K562 (cell line): ENCODE measurements around the gene ADAMTS2. TPM values are rescaled to one million over a fixed set of nuclear protein-coding genes. Genes with fewer than 3 reads are reported as not detected.

Experiments used
- ATAC-seq: fragments of 200-7000 bp; cut with Tn5 transposase; 3 replicates; pipeline ENCODE4 v1.9.1; 2020; ENCODE audit warnings: moderate library complexity
- BruUV-seq: library from RNA; stranded (reverse); fragments of 400-500 nt; replicated peaks from 2 replicates; lab custom pipeline; 2021; lab: Mats Ljungman, UMichigan
- CTCF ChIA-PET: fragments of 300-600 bp; formaldehyde crosslinking; extraction: SDS; loops from one replicate; lab custom pipeline; 2021; ENCODE audit warnings: low intra/inter-chr PET ratio; lab: Yijun Ruan, JAX
- POLR2A ChIA-PET: fragments of 300-600, 350-650 bp; sonication (Branson Sonifier 250); formaldehyde crosslinking; extraction: SDS; loops from one replicate; lab custom pipeline; 2021; ENCODE audit warnings: antibody characterized with exemption, inconsistent platforms; lab: Yijun Ruan, JAX
- DNase-seq, 4 experiments: peaks; one replicate each; pipeline versions ENCODE4 v3.0.0 to v3.0.0-alpha.2; 2011 to 2018; ENCODE audit warnings: low spot score in 3 of 4, mixed read lengths in 3 of 4; ENCODE audit errors: extremely low read depth in 1 of 4
- FAIRE-seq: peaks from 2 replicates; lab custom pipeline; 2011; peaks lifted over from hg19 to GRCh38; lab: Jason Lieb, UNC
- H2AFZ ChIP-seq: 2 replicates; pipeline ENCODE4 v1.6.0; 2011; ENCODE audit warnings: low read depth, low read length, control low read depth, inconsistent platforms
- H3K27ac ChIP-seq: fragments of 200-600 bp; 3 replicates; pipeline ENCODE4 v1.8.0; 2011; ENCODE audit warnings: low read depth, mild to moderate bottlenecking, control low read depth, inconsistent platforms, low read length, moderate library complexity, mixed read lengths; ENCODE audit errors: extremely low read depth
- H3K27me3 ChIP-seq, 2 experiments: fragments of 300-600 bp in 1 of 2; 2 replicates in 1 of 2; 3 replicates in 1 of 2; pipeline versions ENCODE4 v1.6.0 to v1.8.0; 2011; ENCODE audit warnings: inconsistent platforms in 2 of 2, low read length in 2 of 2, mild to moderate bottlenecking in 1 of 2, mixed read lengths in 1 of 2, moderate library complexity in 1 of 2; ENCODE audit not compliant: control insufficient read depth in 2 of 2, insufficient read depth in 2 of 2
- H3K36me3 ChIP-seq: fragments of 300-600 bp; 3 replicates; pipeline ENCODE4 v1.8.0; 2011; ENCODE audit warnings: mild to moderate bottlenecking, low read length, inconsistent platforms; ENCODE audit not compliant: control insufficient read depth, insufficient read depth
- H3K4me1 ChIP-seq, 2 experiments: fragments of 200-600 bp in 1 of 2; replicated peaks in 1 of 2; 2 replicates in 1 of 2; 3 replicates in 1 of 2; pipeline versions ENCODE4 v1.5.1 to v1.8.0; 2011; ENCODE audit warnings: inconsistent platforms in 2 of 2, low read length in 2 of 2, mild to moderate bottlenecking in 1 of 2, mixed read lengths in 1 of 2, moderate library complexity in 1 of 2; ENCODE audit not compliant: control insufficient read depth in 2 of 2, insufficient read depth in 2 of 2
- H3K4me2 ChIP-seq: 2 replicates; pipeline ENCODE4 v1.6.1; 2011; ENCODE audit warnings: low read length, control low read depth, inconsistent platforms, mixed read lengths; ENCODE audit not compliant: insufficient read depth
- H3K4me3 ChIP-seq: fragments of 200-600 bp; sonication (generic), shearing (Covaris generic); 2 replicates; pipeline ENCODE4 v1.5.1; 2016; ENCODE audit warnings: control low read depth, inconsistent platforms
- H3K79me2 ChIP-seq: fragments of 200-600 bp; 3 replicates; pipeline ENCODE4 v1.8.0; 2011; ENCODE audit warnings: low read length, inconsistent platforms; ENCODE audit not compliant: control insufficient read depth, insufficient read depth
- H3K9ac ChIP-seq, 2 experiments: 2 replicates each; pipeline versions ENCODE4 v1.6.0 to v1.6.1; 2011; ENCODE audit warnings: low read depth in 2 of 2, low read length in 2 of 2, control low read depth in 1 of 2, inconsistent platforms in 1 of 2, mild to moderate bottlenecking in 1 of 2, mixed read lengths in 1 of 2; ENCODE audit not compliant: insufficient read depth in 1 of 2
- H3K9me1 ChIP-seq: one replicate; pipeline ENCODE4 v1.6.0; 2011; ENCODE audit warnings: inconsistent platforms, mild to moderate bottlenecking, low read length, moderate library complexity; ENCODE audit not compliant: control insufficient read depth, insufficient read depth
- H3K9me3 ChIP-seq: replicated peaks from 2 replicates; pipeline ENCODE4 v1.5.1; 2011; ENCODE audit warnings: low read depth, low read length, inconsistent platforms; ENCODE audit not compliant: control insufficient read depth, insufficient read depth
- H4K20me1 ChIP-seq: replicated peaks from 2 replicates; pipeline ENCODE4 v1.6.1; 2011; ENCODE audit warnings: low read length, inconsistent platforms, mixed read lengths; ENCODE audit not compliant: control insufficient read depth, insufficient read depth
- CEBPB ChIP-seq: fragments of 450-650 bp; IDR thresholded peaks from 2 replicates; pipeline ENCODE4 v1.6.1; 2016; ENCODE audit warnings: missing genetic modification characterization, missing compliant biosample characterization
- ESRRB ChIP-seq: fragments of 250-450 bp; sonication (Bioruptor Pico); IDR thresholded peaks from 2 replicates; pipeline ENCODE4 v1.5.0; 2020; ENCODE audit warnings: mild to moderate bottlenecking, moderate library complexity, borderline replicate concordance
- HDAC3 ChIP-seq: fragments of 450-650 bp; IDR thresholded peaks from 2 replicates; pipeline ENCODE4 v1.6.1; 2018; ENCODE audit warnings: borderline replicate concordance, mild to moderate bottlenecking, moderate library complexity; ENCODE audit not compliant: partially characterized antibody
- KLF1 ChIP-seq: fragments of 450-650 bp; IDR thresholded peaks from 2 replicates; pipeline ENCODE4 v1.6.1; 2016; ENCODE audit warnings: missing genetic modification characterization, missing compliant biosample characterization
- PKNOX1 ChIP-seq: fragments of 450-650 bp; IDR thresholded peaks from 2 replicates; pipeline ENCODE4 v1.6.1; 2016
- POLR3G ChIP-seq: IDR thresholded peaks from 2 replicates; pipeline ENCODE4 v1.6.1; 2011; ENCODE audit not compliant: insufficient read length, insufficient replicate concordance; ENCODE audit errors: extremely low read depth
- RBM34 ChIP-seq: fragments of 200-400 bp; formaldehyde crosslinking; IDR thresholded peaks from 2 replicates; pipeline ENCODE4 v1.6.1; 2018; ENCODE audit warnings: low read length, borderline replicate concordance; ENCODE audit not compliant: insufficient read depth
- RCOR1 ChIP-seq, 2 experiments: IDR thresholded peaks; 2 replicates each; pipeline ENCODE4 v1.6.1; 2012; ENCODE audit warnings: low read depth in 2 of 2, low read length in 2 of 2, borderline replicate concordance in 1 of 2, improper control_type of control experiment in 1 of 2
- TBL1XR1 ChIP-seq, 2 experiments: IDR thresholded peaks; 2 replicates each; pipeline ENCODE4 v1.6.1; 2012; ENCODE audit warnings: improper control_type of control experiment in 2 of 2, low read length in 2 of 2, mild to moderate bottlenecking in 1 of 2
- XRCC3 ChIP-seq: fragments of 450-650 bp; IDR thresholded peaks from 2 replicates; pipeline ENCODE4 v1.6.1; 2017; ENCODE audit warnings: mild to moderate bottlenecking, moderate library complexity
- XRCC5 ChIP-seq: fragments of 200-400 bp; formaldehyde crosslinking; IDR thresholded peaks from 2 replicates; pipeline ENCODE4 v1.6.1; 2017; ENCODE audit warnings: low read depth, mild to moderate bottlenecking, low read length
- ZFP30 ChIP-seq: fragments of 250-450 bp; sonication (Bioruptor Pico); IDR thresholded peaks from 2 replicates; pipeline ENCODE4 v1.8.0; 2022; ENCODE audit warnings: moderate library complexity, mild to moderate bottlenecking, inconsistent platforms, borderline replicate concordance
- ZNF764 ChIP-seq: fragments of 250-450 bp; sonication (Bioruptor Pico); IDR thresholded peaks from 2 replicates; pipeline ENCODE4 v1.4.0; 2020; ENCODE audit warnings: low read depth, mild to moderate bottlenecking, moderate library complexity
- WGBS: fragments of 100-300 bp; shearing (Covaris generic); methylation state at CpG from one replicate; pipeline ENCODE4 v1.1.6; 2016; ENCODE audit warnings: low coverage, mixed read lengths; ENCODE audit not compliant: insufficient coverage; ENCODE audit errors: missing lambda C conversion rate; 5-methylcytosine and 5-hydroxymethylcytosine counted together
- in situ Hi-C: fragments of 300-500 bp; cut with MboI; formaldehyde crosslinking; loops from 4 replicates; pipeline ENCODE4 v1.15.0; 2018; ENCODE audit warnings: inconsistent platforms, mixed read lengths
- intact Hi-C: fragments of 100-400 bp; cut with micrococcal nuclease; formaldehyde crosslinking; loops from 2 replicates; pipeline ENCODE4 v1.14.2; 2022
- polyA plus RNA-seq, 8 experiments: library from polyadenylated mRNA; depleted of rRNA in 4 of 8; stranded (reverse) in 5 of 8; unstranded in 3 of 8; fragments of >200 nt; fragmentation: Nextera tagmentation in 2 of 8; fragmentation: Illumina TruSeq in 1 of 8; extraction: Ambion mirVana in 2 of 8; extraction: Trizol in 1 of 8; gene quantifications; 2 replicates each; pipeline versions ENCODE4 v1.2.1 to v1.2.3, GENCODE V29; 2011 to 2014; ENCODE audit warnings: inconsistent platforms in 1 of 8, missing spikeins in 1 of 8
- total RNA-seq, 7 experiments: library from RNA; depleted of rRNA in 6 of 7; stranded (reverse); fragments of >200 nt in 6 of 7; fragmentation: Illumina TruSeq in 2 of 7; extraction: Trizol in 2 of 7; gene quantifications; 2 replicates each; pipeline versions ENCODE4 v1.2.1 to v1.2.3, GENCODE V29; 2011 to 2021; ENCODE audit warnings: low replicate concordance in 1 of 7
- TF ChIP-seq, protein P1 (sequence below): fragments of 250-450 bp; sonication (Bioruptor Pico); IDR thresholded peaks from 2 replicates; pipeline ENCODE4 v1.4.0; 2020

ADAMTS2 gene
- total and polyA plus RNA-seq, 9 of the 15 experiments (the other 6 are each of a cell fraction or from before 2014, with no cell fraction given) = not detected

DNA sequence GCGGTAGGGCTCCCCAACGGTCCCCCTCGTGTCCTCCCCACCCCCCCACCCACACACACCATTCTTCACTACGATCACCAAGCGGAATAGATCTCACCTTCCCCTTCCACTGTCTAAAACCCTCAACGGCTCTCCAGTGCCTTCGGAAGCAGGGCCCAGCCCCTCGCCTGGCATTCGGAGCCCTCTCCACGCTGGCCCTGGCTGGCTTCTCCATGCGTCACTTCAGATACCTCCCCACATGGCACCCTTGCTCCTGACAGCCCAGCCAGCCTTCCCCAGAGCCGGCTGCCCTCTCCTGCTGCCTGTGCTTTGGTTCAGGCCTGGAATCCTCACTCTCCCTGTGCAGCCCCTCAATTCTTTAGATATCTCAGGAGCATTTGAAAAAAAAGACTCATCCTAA, 158.5 kb downstream of the ADAMTS2 start (continued):
- no peak for TF ChIP-seq PKNOX1
- TF ChIP-seq CEBPB = no peak
- TF ChIP-seq HDAC3 = no peak
- TF ChIP-seq POLR3G = no peak
- no peak for TF ChIP-seq ZNF764 (CRISPR knock-in tag)
- TF ChIP-seq TBL1XR1 (IDR thresholded peaks at IDR 0.05; ENCODE audit: low read length in 2 of 2) = no peak

- Histone ChIP-seq H3K4me2 (no peak overlapping the region), H3K9me1 (no peaks in the 10 kb centered on the region), H3K9me3 (no peaks in the 10 kb centered on the region), H3K4me1 (no peaks in the 10 kb centered on the region; a peak in 1 of 5 replicates), H3K27ac (no peak overlapping the region), H3K79me2 (no peaks in the 10 kb centered on the region), H4K20me1 (no peaks in the 10 kb centered on the region), H3K27me3 (peaks cover 0 to 51% of the 10 kb centered on the region in 2 experiments; a peak in 2 of 5 replicates), H3K4me3 (no peak overlapping the region), H2AFZ (no peak overlapping the region), H3K9ac (no peak overlapping the region), H3K36me3 (no peaks in the 10 kb centered on the region)
- DNase-seq (no peak), ATAC-seq (no peak), FAIRE-seq (no peak)
- WGBS = 1% methylated on average over 7 of the region's 8 CpGs
- intact Hi-C loops (no loop called here), in situ Hi-C loops (no loop called here)
- CTCF ChIA-PET = no interaction called here
- POLR2A ChIA-PET = interaction anchor here (1.3 kb wide), 1 partner anchor 16 kb away, joined by 3 read pairs; no protein-coding TSS in a partner anchor
- no TSS peak for BruUV-seq
- TF ChIP-seq POLR3G = no peak
- TF ChIP-seq RCOR1 (IDR thresholded peaks at IDR 0.05; ENCODE audit: borderline replicate concordance in 1 of 2, low read depth in 2 of 2, low read length in 2 of 2) = no peak
- TF ChIP-seq, protein P1, sequence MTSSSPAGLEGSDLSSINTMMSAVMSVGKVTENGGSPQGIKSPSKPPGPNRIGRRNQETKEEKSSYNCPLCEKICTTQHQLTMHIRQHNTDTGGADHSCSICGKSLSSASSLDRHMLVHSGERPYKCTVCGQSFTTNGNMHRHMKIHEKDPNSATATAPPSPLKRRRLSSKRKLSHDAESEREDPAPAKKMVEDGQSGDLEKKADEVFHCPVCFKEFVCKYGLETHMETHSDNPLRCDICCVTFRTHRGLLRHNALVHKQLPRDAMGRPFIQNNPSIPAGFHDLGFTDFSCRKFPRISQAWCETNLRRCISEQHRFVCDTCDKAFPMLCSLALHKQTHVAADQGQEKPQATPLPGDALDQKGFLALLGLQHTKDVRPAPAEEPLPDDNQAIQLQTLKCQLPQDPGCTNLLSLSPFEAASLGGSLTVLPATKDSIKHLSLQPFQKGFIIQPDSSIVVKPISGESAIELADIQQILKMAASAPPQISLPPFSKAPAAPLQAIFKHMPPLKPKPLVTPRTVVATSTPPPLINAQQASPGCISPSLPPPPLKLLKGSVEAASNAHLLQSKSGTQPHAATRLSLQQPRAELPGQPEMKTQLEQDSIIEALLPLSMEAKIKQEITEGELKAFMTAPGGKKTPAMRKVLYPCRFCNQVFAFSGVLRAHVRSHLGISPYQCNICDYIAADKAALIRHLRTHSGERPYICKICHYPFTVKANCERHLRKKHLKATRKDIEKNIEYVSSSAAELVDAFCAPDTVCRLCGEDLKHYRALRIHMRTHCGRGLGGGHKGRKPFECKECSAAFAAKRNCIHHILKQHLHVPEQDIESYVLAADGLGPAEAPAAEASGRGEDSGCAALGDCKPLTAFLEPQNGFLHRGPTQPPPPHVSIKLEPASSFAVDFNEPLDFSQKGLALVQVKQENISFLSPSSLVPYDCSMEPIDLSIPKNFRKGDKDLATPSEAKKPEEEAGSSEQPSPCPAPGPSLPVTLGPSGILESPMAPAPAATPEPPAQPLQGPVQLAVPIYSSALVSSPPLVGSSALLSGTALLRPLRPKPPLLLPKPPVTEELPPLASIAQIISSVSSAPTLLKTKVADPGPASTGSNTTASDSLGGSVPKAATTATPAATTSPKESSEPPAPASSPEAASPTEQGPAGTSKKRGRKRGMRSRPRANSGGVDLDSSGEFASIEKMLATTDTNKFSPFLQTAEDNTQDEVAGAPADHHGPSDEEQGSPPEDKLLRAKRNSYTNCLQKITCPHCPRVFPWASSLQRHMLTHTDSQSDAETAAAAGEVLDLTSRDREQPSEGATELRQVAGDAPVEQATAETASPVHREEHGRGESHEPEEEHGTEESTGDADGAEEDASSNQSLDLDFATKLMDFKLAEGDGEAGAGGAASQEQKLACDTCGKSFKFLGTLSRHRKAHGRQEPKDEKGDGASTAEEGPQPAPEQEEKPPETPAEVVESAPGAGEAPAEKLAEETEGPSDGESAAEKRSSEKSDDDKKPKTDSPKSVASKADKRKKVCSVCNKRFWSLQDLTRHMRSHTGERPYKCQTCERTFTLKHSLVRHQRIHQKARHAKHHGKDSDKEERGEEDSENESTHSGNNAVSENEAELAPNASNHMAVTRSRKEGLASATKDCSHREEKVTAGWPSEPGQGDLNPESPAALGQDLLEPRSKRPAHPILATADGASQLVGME (CRISPR knock-in tag) = no peak
- TF ChIP-seq KLF1 (tag) = no peak
- TF ChIP-seq XRCC3 = no peak
- TF ChIP-seq ESRRB (CRISPR knock-in tag) = no peak
- no peak for TF ChIP-seq RBM34
- no peak for TF ChIP-seq ZFP30 (CRISPR knock-in tag)
- no peak for TF ChIP-seq XRCC5
Observed at GRCh38 chr5:179185941-179186411, 159.3 kb downstream of the ADAMTS2 start.
